Uterus (tissue), 2 donors: Measurements from ENCODE around the gene OR52A5.

ENCODE experiments used
- CTCF ChIP-seq, 4 experiments: fragments of 200-600 bp in 2 of 4; fragments of 450-650 bp in 2 of 4; sonication (generic) in 2 of 4; IDR thresholded peaks; one replicate each; pipeline ENCODE4 v1.5.1; 2016 to 2019; ENCODE audit warnings: antibody characterized with exemption in 4 of 4, mild to moderate bottlenecking in 2 of 4, moderate library complexity in 1 of 4
- POLR2A ChIP-seq, 2 donors: fragments of 450-650 bp; IDR thresholded peaks; one replicate each; pipeline ENCODE4 v1.6.1; 2016; ENCODE audit warnings: antibody characterized with exemption in 2 of 2, mild to moderate bottlenecking in 1 of 2, moderate library complexity in 1 of 2

DNA sequence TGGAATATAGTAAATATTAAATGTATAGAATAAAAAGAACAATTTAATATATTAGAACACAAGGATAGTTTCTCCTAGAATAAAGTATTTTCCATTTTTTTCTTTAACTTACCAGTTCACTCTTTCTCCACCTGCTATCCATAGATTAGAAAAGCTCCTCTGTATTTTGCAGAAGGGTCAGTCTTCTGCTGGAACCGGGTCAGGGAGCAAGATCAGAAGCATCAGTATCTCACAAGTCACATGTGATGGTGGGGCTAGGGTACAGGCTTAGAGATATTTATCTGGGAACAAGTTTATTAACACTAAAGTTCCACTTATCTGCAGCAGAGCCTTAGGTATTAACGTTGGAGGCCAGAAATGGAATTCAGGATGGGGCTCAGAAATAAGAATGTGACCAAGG is 33.7 kb upstream of the OR52A5 start:
- no peak for TF ChIP-seq CTCF (IDR thresholded peaks at IDR 0.05)
- TF ChIP-seq POLR2A (IDR thresholded peaks at IDR 0.05): no peak
